ENCODE data around the gene CRYBG3.
"Not testable (repeated sequence)": the region's sequence is repeated elsewhere in the genome, so short reads cannot be mapped to it uniquely, and the experiment has no call there.

The CRYBG3 gene

GRCh38 chr3:97901313-97902248, 79.8 kb downstream of the CRYBG3 start:
- no peak for DNase-seq

- DNase-seq: not testable (repeated sequence)
These were observed 88.0 kb downstream of the CRYBG3 start for GRCh38 chr3:97909830-97910229.

GRCh38 chr3:97910236-97910831, 88.5 kb downstream of the CRYBG3 start:
- DNase-seq: peak; percentile 3

- no peak for DNase-seq
These were observed 89.1 kb downstream of the CRYBG3 start for GRCh38 chr3:97910931-97911351.

- no peak for DNase-seq
These were observed 89.6 kb downstream of the CRYBG3 start for GRCh38 chr3:97911459-97911858.

GRCh38 chr3:97914388-97914787, 92.6 kb downstream of the CRYBG3 start:
- DNase-seq: no peak

GRCh38 chr3:97916576-97916975, 94.8 kb downstream of the CRYBG3 start:
- DNase-seq: no peak

GRCh38 chr3:97917813-97918536, 96.2 kb downstream of the CRYBG3 start:
- no peak for DNase-seq

GRCh38 chr3:97927704-97928103, 105.9 kb downstream of the CRYBG3 start:
- no peak for DNase-seq

- no peak for DNase-seq
These were observed 107.2 kb downstream of the CRYBG3 start for GRCh38 chr3:97928986-97929385.

- no peak for DNase-seq
These were observed 108.2 kb downstream of the CRYBG3 start for GRCh38 chr3:97930018-97930417.

- no peak for DNase-seq
These were observed 109.4 kb downstream of the CRYBG3 start for GRCh38 chr3:97931218-97931617.

GRCh38 chr3:97932387-97932801, 110.6 kb downstream of the CRYBG3 start:
- no peak for DNase-seq

GRCh38 chr3:97934980-97935695, 113.3 kb downstream of the CRYBG3 start:
- no peak for DNase-seq

- no peak for DNase-seq
These were observed 114.0 kb downstream of the CRYBG3 start for GRCh38 chr3:97935842-97936241.

GRCh38 chr3:97937205-97937604, 115.4 kb downstream of the CRYBG3 start:
- no peak for DNase-seq

- DNase-seq: no peak
These were observed 116.6 kb downstream of the CRYBG3 start for GRCh38 chr3:97938444-97938843.

- no peak for DNase-seq
These were observed 117.6 kb downstream of the CRYBG3 start for GRCh38 chr3:97939401-97939800.

GRCh38 chr3:97940034-97940433, 118.2 kb downstream of the CRYBG3 start:
- no peak for DNase-seq

GRCh38 chr3:97942801-97943546, 121.2 kb downstream of the CRYBG3 start:
- no peak for DNase-seq

- no peak for DNase-seq
These were observed 126.7 kb downstream of the CRYBG3 start for GRCh38 chr3:97948351-97949109.
